Fibroblast of lung (primary cell): Measurements from ENCODE around the gene ISG15. TPM values are rescaled to one million over a fixed set of nuclear protein-coding genes. Genes with fewer than 3 reads are reported as not detected.

Source experiments
- DNase-seq, 2 donors: peaks; one replicate each; pipeline versions ENCODE4 v3.0.0 to v3.0.0-alpha.2; 2010; ENCODE audit warnings: low read depth in 2 of 2
- H2AFZ ChIP-seq: 2 replicates; pipeline ENCODE4 v1.5.1; 2012; ENCODE audit warnings: low read length, control low read depth, inconsistent platforms
- H3K27ac ChIP-seq: 2 replicates; pipeline ENCODE4 v1.5.1; 2011; ENCODE audit warnings: low read length, control low read depth; ENCODE audit not compliant: insufficient read depth
- H3K27me3 ChIP-seq: 2 replicates; pipeline ENCODE4 v1.5.1; 2011; ENCODE audit warnings: mild to moderate bottlenecking, low read length; ENCODE audit not compliant: control insufficient read depth, insufficient read depth
- H3K36me3 ChIP-seq: 2 replicates; pipeline ENCODE4 v1.5.1; 2011; ENCODE audit warnings: low read length; ENCODE audit not compliant: control insufficient read depth, insufficient read depth
- H3K4me1 ChIP-seq: 2 replicates; pipeline ENCODE4 v1.5.1; 2011; ENCODE audit warnings: low read length; ENCODE audit not compliant: control insufficient read depth, insufficient read depth; ENCODE audit errors: extremely low read depth
- H3K4me2 ChIP-seq: 2 replicates; pipeline ENCODE4 v1.5.1; 2011; ENCODE audit warnings: low read length, control low read depth; ENCODE audit not compliant: insufficient read depth; ENCODE audit errors: extremely low read depth
- H3K4me3 ChIP-seq, 4 experiments: fragments of 200-600 bp in 1 of 4; sonication (generic) in 1 of 4; replicated peaks in 1 of 4; 2 replicates each; pipeline ENCODE4 v1.5.1; 2011 to 2016; ENCODE audit warnings: low read length in 4 of 4, low read depth in 3 of 4, mild to moderate bottlenecking in 3 of 4, control low read depth in 2 of 4, inconsistent platforms in 1 of 4, mixed read lengths in 1 of 4; ENCODE audit not compliant: insufficient read depth in 1 of 4; ENCODE audit errors: control extremely low read depth in 1 of 4
- H3K79me2 ChIP-seq: 2 replicates; pipeline ENCODE4 v1.5.1; 2012; ENCODE audit warnings: mild to moderate bottlenecking, low read length, inconsistent platforms; ENCODE audit not compliant: control insufficient read depth, insufficient read depth
- H3K9ac ChIP-seq: 2 replicates; pipeline ENCODE4 v1.5.1; 2011; ENCODE audit warnings: mild to moderate bottlenecking, low read length, control low read depth; ENCODE audit not compliant: insufficient read depth
- H3K9me3 ChIP-seq: 2 replicates; pipeline ENCODE4 v1.5.1; 2012; ENCODE audit warnings: low read depth, low read length; ENCODE audit not compliant: control insufficient read depth, insufficient read depth
- H4K20me1 ChIP-seq: 2 replicates; pipeline ENCODE4 v1.5.1; 2011; ENCODE audit warnings: low read length; ENCODE audit not compliant: control insufficient read depth, insufficient read depth; ENCODE audit errors: extremely low read depth
- CTCF ChIP-seq, 2 donors: IDR thresholded peaks in 1 of 2; conservative IDR thresholded peaks in 1 of 2; 1 replicate in 1 of 2; 2 replicates in 1 of 2; pipeline ENCODE4 v1.5.1; 2011 to 2012; ENCODE audit warnings: low read length in 2 of 2, control low read depth in 1 of 2, inconsistent platforms in 1 of 2, low read depth in 1 of 2, mild to moderate bottlenecking in 1 of 2
- EZH2 ChIP-seq: IDR thresholded peaks from 2 replicates; pipeline ENCODE4 v1.5.1; 2012; ENCODE audit warnings: low read length, control low read depth, mild to moderate bottlenecking; ENCODE audit errors: missing control alignments
- polyA plus RNA-seq, 2 donors: library from polyadenylated mRNA; depleted of rRNA in 1 of 2; stranded (reverse) in 1 of 2; unstranded in 1 of 2; fragments of >200 nt; gene quantifications; 2 replicates each; pipeline ENCODE4 v1.2.1, GENCODE V29; 2011 to 2012; ENCODE audit warnings: missing spikeins in 1 of 2
- total RNA-seq: library from RNA; depleted of rRNA; stranded (reverse); fragments of >200 nt; gene quantifications from 2 replicates; pipeline ENCODE4 v1.2.1, GENCODE V29; 2014

ISG15 gene
- total and polyA plus RNA-seq, 2 donors (not counting 1 experiment from before 2014, with no cell fraction given): 24.2 to 93.3 TPM

DNA sequence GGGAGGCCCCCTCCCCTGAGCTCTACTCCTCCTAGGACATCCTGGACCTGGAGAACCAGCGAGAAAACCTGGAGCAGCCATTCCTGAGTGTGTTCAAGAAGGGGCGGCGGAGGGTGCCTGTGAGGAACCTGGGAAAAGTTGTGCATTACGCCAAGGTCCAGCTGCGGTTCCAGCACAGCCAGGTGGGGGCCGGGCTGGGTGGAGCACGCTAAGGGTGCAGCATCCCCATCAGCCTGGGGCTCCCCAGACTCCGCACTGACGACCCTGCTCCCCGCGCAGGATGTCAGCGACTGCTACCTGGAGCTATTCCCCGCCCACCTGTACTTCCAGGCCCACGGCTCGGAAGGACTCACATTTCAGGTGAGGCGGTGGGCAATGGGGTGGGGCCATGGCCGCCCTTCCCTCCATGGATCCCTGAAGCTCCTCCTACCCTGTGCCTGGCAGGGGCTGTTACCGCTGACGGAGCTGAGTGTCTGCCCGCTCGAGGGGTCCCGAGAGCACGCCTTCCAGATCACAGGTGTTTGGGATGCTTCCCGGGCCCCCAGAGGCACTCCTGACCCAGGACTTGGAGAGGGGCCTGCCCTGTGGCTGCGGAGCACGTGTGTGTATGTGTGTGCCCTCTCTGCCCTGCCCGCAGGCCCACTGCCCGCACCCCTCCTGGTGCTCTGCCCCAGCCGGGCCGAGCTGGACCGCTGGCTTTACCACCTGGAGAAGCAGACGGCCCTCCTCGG, 42.9 kb upstream of the ISG15 start:
- Histone ChIP-seq H3K9ac (no peak overlapping the region), H2AFZ (no peak overlapping the region), H3K79me2 (no peaks in the 10 kb centered on the region), H3K36me3 (no peaks in the 10 kb centered on the region), H3K4me3 (no peak overlapping the region), H3K4me1 (peaks cover 5% of the 10 kb centered on the region), H3K4me2 (no peak overlapping the region), H3K27ac (no peak overlapping the region), H3K27me3 (no peaks in the 10 kb centered on the region), H4K20me1 (no peaks in the 10 kb centered on the region), H3K9me3 (no peaks in the 10 kb centered on the region)
- no peak for TF ChIP-seq EZH2
- no peak for TF ChIP-seq CTCF (conservative IDR thresholded peaks at IDR 0.05 in 1 of 2, IDR thresholded peaks at IDR 0.05 in 1 of 2; ENCODE audit: low read depth in 1 of 2, low read length in 2 of 2)
- no peak for DNase-seq

- no peaks in the 10 kb centered on the region for H4K20me1 ChIP-seq
- no peak overlapping the region for H2AFZ ChIP-seq
- DNase-seq: no peak
- TF ChIP-seq EZH2: no peak
- TF ChIP-seq CTCF (conservative IDR thresholded peaks at IDR 0.05 in 1 of 2, IDR thresholded peaks at IDR 0.05 in 1 of 2; ENCODE audit: low read depth in 1 of 2, low read length in 2 of 2): no peak
- H3K79me2 ChIP-seq: no peaks in the 10 kb centered on the region
- no peaks in the 10 kb centered on the region for H3K36me3 ChIP-seq
- no peak overlapping the region for H3K4me3 ChIP-seq
- no peak overlapping the region for H3K9ac ChIP-seq
- peaks cover under 1% of the 10 kb centered on the region for H3K4me1 ChIP-seq
- H3K27me3 ChIP-seq: no peaks in the 10 kb centered on the region
- no peaks in the 10 kb centered on the region for H3K9me3 ChIP-seq
- H3K27ac ChIP-seq: no peak overlapping the region
- no peak overlapping the region for H3K4me2 ChIP-seq
Observed at GRCh38 chr1:970973-971730, 42.1 kb upstream of the ISG15 start.

- Histone ChIP-seq H4K20me1 (no peaks in the 10 kb centered on the region), H3K4me1 (no peaks in the 10 kb centered on the region), H3K79me2 (no peaks in the 10 kb centered on the region), H3K27me3 (no peaks in the 10 kb centered on the region), H3K4me3 (no peak overlapping the region), H2AFZ (no peak overlapping the region), H3K9ac (no peak overlapping the region), H3K27ac (no peak overlapping the region), H3K36me3 (no peaks in the 10 kb centered on the region), H3K4me2 (no peak overlapping the region), H3K9me3 (no peaks in the 10 kb centered on the region)
- TF ChIP-seq CTCF (conservative IDR thresholded peaks at IDR 0.05 in 1 of 2, IDR thresholded peaks at IDR 0.05 in 1 of 2; ENCODE audit: low read depth in 1 of 2, low read length in 2 of 2): no peak
- TF ChIP-seq EZH2: no peak
- no peak for DNase-seq
Observed at GRCh38 chr1:971751-972506, 41.4 kb upstream of the ISG15 start.
